Retinal pigment epithelial cell (primary cell): ENCODE data around the gene COX7A2.

ENCODE experiments used
- DNase-seq: peaks from one replicate; pipeline ENCODE4 v3.0.0-alpha.2; 2010; ENCODE audit warnings: low read depth
- H3K4me3 ChIP-seq: 2 replicates; pipeline ENCODE4 v1.5.1; 2011; ENCODE audit warnings: mild to moderate bottlenecking, low read length, control low read depth, moderate library complexity
- TF ChIP-seq, protein P1 (sequence below): conservative IDR thresholded peaks from 2 replicates; pipeline ENCODE4 v1.5.1; 2011; ENCODE audit warnings: low read depth, low read length, control low read depth, inconsistent platforms

COX7A2 gene

DNA sequence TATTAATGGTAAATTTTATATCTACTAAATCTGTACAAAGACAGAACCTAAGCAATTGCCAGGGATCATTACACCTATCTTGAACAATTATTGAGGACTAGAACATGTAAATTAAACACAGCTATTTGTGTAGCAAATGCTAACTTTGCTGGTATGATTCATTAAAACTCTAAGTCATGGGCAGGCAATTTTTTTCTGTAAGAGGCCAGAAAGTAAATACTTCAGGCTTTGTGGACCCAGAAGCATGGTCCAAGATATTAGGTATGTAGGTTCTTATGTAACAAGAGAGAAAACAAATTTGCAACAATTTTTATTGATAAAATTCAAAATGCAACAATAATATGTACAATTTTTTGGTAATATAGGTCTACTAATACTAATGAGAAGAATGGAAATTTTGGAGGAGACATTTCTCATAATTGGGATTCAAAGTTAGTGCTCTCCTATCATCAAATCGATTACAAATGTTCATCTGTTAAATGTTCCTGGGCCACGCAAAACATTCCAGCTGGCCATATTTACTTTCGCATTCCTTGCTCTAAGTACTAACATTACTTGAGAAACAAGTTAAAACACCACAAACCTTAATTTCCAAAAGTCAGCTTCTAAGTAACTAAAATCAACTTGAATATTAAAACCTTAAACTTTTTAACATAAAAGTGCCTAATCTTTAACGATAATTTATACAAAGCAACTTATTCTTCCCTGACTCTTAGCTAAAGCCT lies 36.7 kb upstream of the COX7A2 start:
- DNase-seq: no peak
- no peak overlapping the region for H3K4me3 ChIP-seq
- TF ChIP-seq, protein P1, sequence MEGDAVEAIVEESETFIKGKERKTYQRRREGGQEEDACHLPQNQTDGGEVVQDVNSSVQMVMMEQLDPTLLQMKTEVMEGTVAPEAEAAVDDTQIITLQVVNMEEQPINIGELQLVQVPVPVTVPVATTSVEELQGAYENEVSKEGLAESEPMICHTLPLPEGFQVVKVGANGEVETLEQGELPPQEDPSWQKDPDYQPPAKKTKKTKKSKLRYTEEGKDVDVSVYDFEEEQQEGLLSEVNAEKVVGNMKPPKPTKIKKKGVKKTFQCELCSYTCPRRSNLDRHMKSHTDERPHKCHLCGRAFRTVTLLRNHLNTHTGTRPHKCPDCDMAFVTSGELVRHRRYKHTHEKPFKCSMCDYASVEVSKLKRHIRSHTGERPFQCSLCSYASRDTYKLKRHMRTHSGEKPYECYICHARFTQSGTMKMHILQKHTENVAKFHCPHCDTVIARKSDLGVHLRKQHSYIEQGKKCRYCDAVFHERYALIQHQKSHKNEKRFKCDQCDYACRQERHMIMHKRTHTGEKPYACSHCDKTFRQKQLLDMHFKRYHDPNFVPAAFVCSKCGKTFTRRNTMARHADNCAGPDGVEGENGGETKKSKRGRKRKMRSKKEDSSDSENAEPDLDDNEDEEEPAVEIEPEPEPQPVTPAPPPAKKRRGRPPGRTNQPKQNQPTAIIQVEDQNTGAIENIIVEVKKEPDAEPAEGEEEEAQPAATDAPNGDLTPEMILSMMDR: no peak

DNA sequence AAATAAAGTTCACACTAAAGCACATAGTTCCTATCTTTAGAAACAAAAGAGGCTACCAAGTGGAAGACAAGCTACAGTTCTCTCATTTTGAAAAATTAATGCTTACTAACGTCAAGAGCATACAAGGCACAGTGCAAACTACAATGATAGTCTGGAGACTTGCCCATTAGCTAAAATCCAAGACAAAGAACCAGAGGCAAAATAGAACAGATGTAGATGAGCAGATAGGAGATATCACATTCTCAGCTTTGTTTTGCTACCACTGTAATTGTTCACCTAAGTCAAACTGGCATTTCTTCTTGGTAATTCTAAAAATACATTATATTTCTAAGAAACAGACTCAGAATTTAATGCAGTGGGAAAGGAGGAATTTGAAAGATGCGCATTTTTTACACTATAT lies 35.8 kb upstream of the COX7A2 start:
- TF ChIP-seq, protein P1: no peak
- H3K4me3 ChIP-seq: no peak overlapping the region
- DNase-seq: no peak

DNA sequence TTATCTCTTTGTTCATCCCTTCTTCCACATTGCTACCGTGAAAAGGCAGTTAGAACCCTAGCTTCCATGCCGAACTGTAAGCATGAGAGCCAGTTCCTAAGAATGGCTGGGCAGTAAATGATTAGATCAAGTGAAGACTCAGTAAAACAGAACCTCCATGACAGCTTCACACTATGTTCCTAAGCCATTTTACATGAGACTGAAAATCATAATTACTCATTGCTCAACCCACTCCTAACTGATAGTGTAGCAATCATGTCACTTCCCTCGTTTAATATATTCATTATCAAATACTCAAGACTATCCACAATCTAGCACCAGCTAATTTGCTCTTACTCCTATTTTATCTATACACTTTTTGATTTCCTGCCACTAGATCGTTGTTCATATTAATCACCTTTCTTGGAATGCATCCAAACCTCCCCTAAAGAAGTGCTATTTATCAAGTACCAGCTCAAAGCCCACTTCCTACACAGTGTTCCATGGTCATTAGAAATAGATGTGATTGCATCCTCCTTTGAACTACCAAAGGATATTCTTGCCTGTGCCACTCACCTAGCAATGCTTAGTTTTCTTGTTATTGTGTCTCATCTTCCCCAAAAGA lies 35.0 kb upstream of the COX7A2 start:
- no peak for DNase-seq
- TF ChIP-seq, protein P1: no peak
- H3K4me3 ChIP-seq: no peak overlapping the region

DNA sequence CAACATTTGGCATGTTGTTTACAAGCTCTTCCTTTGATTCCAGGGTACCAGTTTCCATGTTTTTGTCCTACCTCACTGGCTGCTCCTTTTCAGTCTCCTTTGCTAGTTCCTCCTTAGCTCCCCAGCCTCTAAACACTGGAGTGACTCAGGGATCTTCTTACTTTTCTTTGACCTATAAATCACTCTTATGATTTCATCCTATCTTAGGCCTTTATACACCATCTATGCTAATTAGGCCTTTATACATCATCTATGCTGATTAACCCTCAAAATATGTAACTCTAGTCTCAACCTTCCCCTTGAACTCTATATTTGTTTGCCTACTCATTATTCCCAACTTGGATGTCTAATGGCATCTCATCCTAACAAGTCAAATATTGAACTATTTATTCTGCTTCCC lies 31.5 kb upstream of the COX7A2 start:
- H3K4me3 ChIP-seq: no peak overlapping the region
- TF ChIP-seq, protein P1: no peak
- DNase-seq: no peak

DNA sequence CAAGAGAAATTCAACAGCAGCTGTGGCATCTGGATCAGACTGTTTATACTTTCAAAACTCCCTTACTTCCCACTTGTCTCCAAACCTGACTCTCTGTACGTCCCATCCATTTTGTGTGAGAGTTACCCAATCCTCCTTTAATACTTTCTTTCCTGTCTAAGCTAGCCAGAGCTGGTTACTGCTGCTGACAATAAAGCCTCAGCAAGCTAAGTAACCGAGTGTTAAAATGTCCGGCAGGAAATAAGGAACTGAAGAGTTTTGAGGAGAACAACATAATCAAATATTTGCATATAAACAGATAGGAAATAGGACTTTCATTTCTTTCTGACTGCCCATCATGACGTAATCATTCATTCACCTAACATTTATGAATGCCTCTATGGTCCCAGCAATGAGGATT lies 29.4 kb upstream of the COX7A2 start:
- TF ChIP-seq, protein P1: no peak
- H3K4me3 ChIP-seq: no peak overlapping the region
- DNase-seq: no peak

DNA sequence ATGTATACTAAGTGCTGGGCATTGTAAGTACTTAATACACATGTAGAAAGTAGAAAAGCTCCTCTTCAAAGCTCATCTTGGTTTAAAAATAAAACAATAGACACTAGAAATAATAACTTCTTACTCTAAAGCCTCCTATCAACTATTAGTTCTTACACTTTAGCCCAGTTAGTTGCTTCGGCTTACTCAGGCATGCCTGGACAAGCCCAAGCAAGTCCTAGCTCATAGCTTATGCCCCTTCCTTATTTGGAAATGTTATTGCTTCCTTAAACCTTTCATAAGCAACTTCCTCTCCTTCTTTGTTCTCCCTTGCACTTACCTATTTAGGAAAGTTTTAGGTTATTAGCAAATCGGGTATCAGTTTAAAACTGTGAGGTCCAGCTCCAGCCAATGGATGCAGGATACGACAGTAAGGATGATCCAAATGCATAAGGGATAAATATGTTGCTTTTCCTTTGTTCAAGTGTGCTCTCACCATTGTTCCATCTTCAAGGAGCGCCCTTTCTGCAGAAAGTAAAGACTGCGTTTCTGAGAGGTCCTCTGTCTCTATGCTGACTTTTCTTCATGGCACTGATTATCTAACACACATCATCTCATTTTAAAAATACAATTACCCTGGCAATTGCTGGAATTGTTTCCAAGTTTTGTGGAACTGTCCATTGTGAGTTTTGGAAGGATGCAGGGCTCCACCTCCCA lies 28.7 kb upstream of the COX7A2 start:
- no peak overlapping the region for H3K4me3 ChIP-seq
- TF ChIP-seq, protein P1: no peak
- no peak for DNase-seq
